H1 (cell line): Measurements from ENCODE around the gene NFIX. TPM values are rescaled to one million over a fixed set of nuclear protein-coding genes. Genes with fewer than 3 reads are reported as not detected.

Source experiments
- CTCF ChIA-PET: fragments of 300-600 bp; sonication (Branson Sonifier 250); formaldehyde crosslinking; loops from one replicate; lab custom pipeline; 2021; ENCODE audit not compliant: partially characterized antibody; lab: Charles Lee
- POLR2A ChIA-PET: fragments of 300-600 bp; sonication (Branson Sonifier 250); formaldehyde crosslinking; loops from one replicate; lab custom pipeline; 2021; ENCODE audit warnings: inconsistent platforms; ENCODE audit not compliant: partially characterized antibody; lab: Charles Lee
- DNase-seq, 2 experiments: peaks; one replicate each; pipeline versions ENCODE4 v3.0.0 to v3.0.0-alpha.2; 2010 to 2022; ENCODE audit warnings: low spot score in 2 of 2, low read depth in 1 of 2, mixed read lengths in 1 of 2
- FAIRE-seq: peaks from 2 replicates; lab custom pipeline; 2011; peaks lifted over from hg19 to GRCh38; lab: Jason Lieb, UNC
- H2AFZ ChIP-seq: 2 replicates; pipeline ENCODE4 v1.8.1; 2012; ENCODE audit warnings: low read length, inconsistent platforms
- H2AK5ac ChIP-seq: 2 replicates; pipeline ENCODE4 v1.6.1; 2013; ENCODE audit warnings: low read depth, low read length
- H2BK120ac ChIP-seq: replicated peaks from 2 replicates; pipeline ENCODE3; 2013; ENCODE audit warnings: low read depth, low read length, inconsistent platforms
- H2BK12ac ChIP-seq: 2 replicates; pipeline ENCODE4 v1.6.1; 2013; ENCODE audit warnings: low read depth, low read length
- H2BK15ac ChIP-seq: 2 replicates; pipeline ENCODE4 v1.6.1; 2013; ENCODE audit warnings: low read length
- H2BK20ac ChIP-seq: 2 replicates; pipeline ENCODE4 v1.6.1; 2013; ENCODE audit warnings: low read length
- H2BK5ac ChIP-seq: 2 replicates; pipeline ENCODE4 v1.6.1; 2013; ENCODE audit warnings: low read depth, low read length
- H3K14ac ChIP-seq: 2 replicates; pipeline ENCODE4 v1.6.1; 2013; ENCODE audit warnings: inconsistent platforms; ENCODE audit not compliant: insufficient read length
- H3K18ac ChIP-seq: 2 replicates; pipeline ENCODE4 v1.6.1; 2013; ENCODE audit warnings: low read length; ENCODE audit errors: extremely low read depth
- H3K23ac ChIP-seq: 2 replicates; pipeline ENCODE4 v1.6.1; 2013; ENCODE audit warnings: inconsistent platforms; ENCODE audit not compliant: insufficient read length
- H3K23me2 ChIP-seq: 2 replicates; pipeline ENCODE4 v1.6.1; 2013; ENCODE audit warnings: low read depth, low read length
- H3K27ac ChIP-seq: 2 replicates; pipeline ENCODE4 v1.6.1; 2011; ENCODE audit warnings: low read depth, low read length, inconsistent platforms
- H3K27me3 ChIP-seq, 4 experiments: replicated peaks in 1 of 4; 1 replicate in 1 of 4; 2 replicates in 3 of 4; pipeline versions ENCODE4 v1.6.1 to v1.8.1; 2011 to 2013; ENCODE audit warnings: low read length in 3 of 4, mild to moderate bottlenecking in 3 of 4, inconsistent platforms in 2 of 4, mixed read lengths in 2 of 4, moderate library complexity in 1 of 4; ENCODE audit not compliant: control insufficient read depth in 3 of 4, insufficient read depth in 3 of 4; ENCODE audit errors: extremely low read depth in 1 of 4
- H3K36me3 ChIP-seq, 4 experiments: 2 replicates each; pipeline versions ENCODE4 v1.6.1 to v1.8.1; 2011 to 2013; ENCODE audit warnings: mild to moderate bottlenecking in 4 of 4, low read length in 3 of 4, moderate library complexity in 2 of 4, control low read depth in 1 of 4, inconsistent platforms in 1 of 4; ENCODE audit not compliant: insufficient read depth in 4 of 4, control insufficient read depth in 2 of 4
- H3K4ac ChIP-seq: replicated peaks from 2 replicates; pipeline ENCODE3; 2013; ENCODE audit warnings: low read length, low read depth, mixed read lengths, inconsistent platforms; ENCODE audit not compliant: insufficient read length
- H3K4me1 ChIP-seq, 4 experiments: replicated peaks in 1 of 4; 1 replicate in 1 of 4; 2 replicates in 3 of 4; pipeline versions ENCODE4 v1.6.1 to v1.8.1; 2011 to 2013; ENCODE audit warnings: low read length in 3 of 4, inconsistent platforms in 2 of 4, mixed read lengths in 1 of 4; ENCODE audit not compliant: insufficient read depth in 4 of 4, control insufficient read depth in 3 of 4
- H3K4me2 ChIP-seq, 2 experiments: 2 replicates each; pipeline versions ENCODE4 v1.6.1 to v1.8.1; 2011 to 2013; ENCODE audit warnings: low read depth in 2 of 2, low read length in 2 of 2, control low read depth in 1 of 2, inconsistent platforms in 1 of 2, mild to moderate bottlenecking in 1 of 2; ENCODE audit not compliant: insufficient read depth in 1 of 2
- H3K4me3 ChIP-seq, 4 experiments: fragments of 200-600, 300-600 bp in 1 of 4; sonication (generic), shearing (Covaris generic), sonication (Bioruptor Twin) in 1 of 4; 2 replicates each; pipeline versions ENCODE4 v1.5.1 to v1.8.1; 2011 to 2016; ENCODE audit warnings: low read length in 4 of 4, low read depth in 3 of 4, control low read depth in 2 of 4, inconsistent platforms in 2 of 4, mild to moderate bottlenecking in 2 of 4, mixed read lengths in 1 of 4, moderate library complexity in 1 of 4; ENCODE audit not compliant: insufficient read depth in 2 of 4; ENCODE audit errors: extremely low read depth in 1 of 4
- H3K56ac ChIP-seq: replicated peaks from 2 replicates; pipeline ENCODE3; 2013; ENCODE audit warnings: low read depth, mild to moderate bottlenecking, mixed read lengths, low read length, inconsistent platforms; ENCODE audit not compliant: insufficient read length
- H3K79me1 ChIP-seq: 2 replicates; pipeline ENCODE4 v1.6.1; 2013; ENCODE audit warnings: low read depth, low read length, control low read depth
- H3K79me2 ChIP-seq, 2 experiments: 2 replicates each; pipeline versions ENCODE4 v1.6.1 to v1.8.1; 2012 to 2013; ENCODE audit warnings: low read length in 2 of 2, mild to moderate bottlenecking in 2 of 2, inconsistent platforms in 1 of 2; ENCODE audit not compliant: insufficient read depth in 2 of 2, control insufficient read depth in 1 of 2
- H3K9ac ChIP-seq, 4 experiments: replicated peaks in 1 of 4; 1 replicate in 1 of 4; 2 replicates in 3 of 4; pipeline versions ENCODE4 v1.6.1 to v1.8.1; 2011 to 2013; ENCODE audit warnings: low read depth in 3 of 4, low read length in 3 of 4, control low read depth in 2 of 4, mild to moderate bottlenecking in 2 of 4, moderate library complexity in 2 of 4, inconsistent platforms in 1 of 4; ENCODE audit errors: extremely low read depth in 1 of 4
- H3K9me3 ChIP-seq, 2 experiments: 2 replicates each; pipeline versions ENCODE4 v1.6.1 to v1.8.1; 2012 to 2013; ENCODE audit warnings: mild to moderate bottlenecking in 2 of 2, moderate library complexity in 2 of 2, control low read depth in 1 of 2, inconsistent platforms in 1 of 2, low read depth in 1 of 2, low read length in 1 of 2, mixed read lengths in 1 of 2; ENCODE audit not compliant: insufficient read depth in 2 of 2
- H4K20me1 ChIP-seq, 2 experiments: replicated peaks in 1 of 2; 2 replicates each; pipeline versions ENCODE3 to v1.8.1; 2011 to 2013; ENCODE audit warnings: inconsistent platforms in 2 of 2, low read length in 2 of 2, mild to moderate bottlenecking in 1 of 2; ENCODE audit not compliant: insufficient read depth in 2 of 2, control insufficient read depth in 1 of 2
- H4K5ac ChIP-seq: 2 replicates; pipeline ENCODE4 v1.6.1; 2013; ENCODE audit warnings: low read length, low read depth, mixed read lengths, inconsistent platforms; ENCODE audit not compliant: insufficient read length
- H4K8ac ChIP-seq: 2 replicates; pipeline ENCODE4 v1.8.0; 2013; ENCODE audit warnings: mild to moderate bottlenecking, moderate library complexity, low read length, inconsistent platforms; ENCODE audit not compliant: insufficient read depth; ENCODE audit errors: extremely low read depth
- H4K91ac ChIP-seq: replicated peaks from 2 replicates; pipeline ENCODE3; 2013; ENCODE audit warnings: low read length, mixed read lengths, inconsistent platforms; ENCODE audit not compliant: insufficient read length
- ASH2L ChIP-seq: fragments of 200-600, 300-600 bp; sonication (generic); IDR thresholded peaks from one replicate; pipeline ENCODE4 v1.7.1; 2017; ENCODE audit warnings: low read length
- BCL11A ChIP-seq, 2 experiments: IDR thresholded peaks; one replicate each; pipeline ENCODE4 v1.6.1; 2011; ENCODE audit warnings: low read depth in 2 of 2, low read length in 2 of 2, mild to moderate bottlenecking in 2 of 2
- HDAC2 ChIP-seq, 2 experiments: fragments of 300-600 bp in 1 of 2; sonication (generic) in 1 of 2; IDR thresholded peaks; 2 replicates each; pipeline ENCODE4 v1.6.1; 2011 to 2012; ENCODE audit warnings: low read depth in 2 of 2, low read length in 2 of 2, mild to moderate bottlenecking in 2 of 2, moderate library complexity in 2 of 2, borderline replicate concordance in 1 of 2, inconsistent platforms in 1 of 2
- KDM5A ChIP-seq: fragments of 200-600 bp; IDR thresholded peaks from 2 replicates; pipeline ENCODE4 v1.7.1; 2012; ENCODE audit warnings: mild to moderate bottlenecking, low read length, inconsistent platforms, mixed read lengths
- NANOG ChIP-seq: IDR thresholded peaks from 2 replicates; pipeline ENCODE4 v1.6.1; 2011; ENCODE audit warnings: low read length, low read depth, mild to moderate bottlenecking, inconsistent platforms; ENCODE audit not compliant: insufficient read depth, poor library complexity, severe bottlenecking
- POLR2A ChIP-seq, 2 experiments: IDR thresholded peaks; 1 replicate in 1 of 2; 2 replicates in 1 of 2; pipeline ENCODE4 v1.6.1; 2011; ENCODE audit warnings: low read depth in 2 of 2, low read length in 2 of 2, mild to moderate bottlenecking in 2 of 2; ENCODE audit errors: control extremely low read depth in 1 of 2
- RFX5 ChIP-seq: IDR thresholded peaks from 2 replicates; pipeline ENCODE4 v1.6.1; 2011; ENCODE audit warnings: low read depth, low read length, improper control_type of control experiment, borderline replicate concordance
- SIX5 ChIP-seq: IDR thresholded peaks from 2 replicates; pipeline ENCODE4 v1.6.1; 2011; ENCODE audit warnings: mild to moderate bottlenecking, low read depth, low read length
- SP2 ChIP-seq: IDR thresholded peaks from 2 replicates; pipeline ENCODE4 v1.6.1; 2012; ENCODE audit warnings: mild to moderate bottlenecking, low read length, inconsistent platforms
- TAF1 ChIP-seq: IDR thresholded peaks from 2 replicates; pipeline ENCODE4 v1.6.1; 2011; ENCODE audit warnings: mild to moderate bottlenecking, low read depth, low read length
- TAF7 ChIP-seq: optimal IDR thresholded peaks from 2 replicates; pipeline ENCODE3; 2011; ENCODE audit warnings: low read depth, mild to moderate bottlenecking, inconsistent platforms, low read length, moderate library complexity, borderline replicate concordance
- YY1 ChIP-seq: IDR thresholded peaks from 2 replicates; pipeline ENCODE4 v1.6.1; 2011; ENCODE audit warnings: low read depth, mild to moderate bottlenecking, low read length
- WGBS, 2 experiments: shearing (Covaris generic) in 1 of 2; methylation state at CpG; one replicate each; pipeline versions ENCODE4 v1.1.6 to v1.1.7; 2013 to 2015; ENCODE audit warnings: low lambda C conversion rate in 2 of 2, mixed read lengths in 2 of 2, inconsistent platforms in 1 of 2, low coverage in 1 of 2, missing lambda C conversion rate in 1 of 2; ENCODE audit not compliant: insufficient replicate concordance in 2 of 2, insufficient coverage in 1 of 2, insufficient read length in 1 of 2; ENCODE audit errors: extremely low coverage in 1 of 2, missing lambda C conversion rate in 1 of 2; 5-methylcytosine and 5-hydroxymethylcytosine counted together
- polyA plus RNA-seq, 7 experiments: library from polyadenylated mRNA; depleted of rRNA in 3 of 7; stranded (reverse) in 5 of 7; unstranded in 2 of 7; fragments of >200 nt in 5 of 7; fragments of 200-250 nt in 2 of 7; gene quantifications; 1 replicate in 5 of 7; 2 replicates in 1 of 7; 4 replicates in 1 of 7; pipeline versions ENCODE4 v1.2.1 to v1.2.3, GENCODE V29; 2011 to 2013; ENCODE audit warnings: missing spikeins in 2 of 7, mixed read lengths in 2 of 7
- total RNA-seq: library from RNA; stranded (reverse); fragmentation: NEBNext Ultra II Directional; extraction: Animal tissue kit (Norgen Biotek cat#: 25700); gene quantifications from 2 replicates; pipeline ENCODE4 v1.2.1, GENCODE V29; 2021
- TF ChIP-seq, protein P1 (sequence below): IDR thresholded peaks from 2 replicates; pipeline ENCODE4 v1.6.1; 2012; ENCODE audit warnings: low read length, inconsistent platforms

Gene NFIX
- total and polyA plus RNA-seq, 2 of the 8 experiments (the other 6 are each of a cell fraction or from before 2014, with no cell fraction given), result 0.03 to 0.20 TPM

DNA sequence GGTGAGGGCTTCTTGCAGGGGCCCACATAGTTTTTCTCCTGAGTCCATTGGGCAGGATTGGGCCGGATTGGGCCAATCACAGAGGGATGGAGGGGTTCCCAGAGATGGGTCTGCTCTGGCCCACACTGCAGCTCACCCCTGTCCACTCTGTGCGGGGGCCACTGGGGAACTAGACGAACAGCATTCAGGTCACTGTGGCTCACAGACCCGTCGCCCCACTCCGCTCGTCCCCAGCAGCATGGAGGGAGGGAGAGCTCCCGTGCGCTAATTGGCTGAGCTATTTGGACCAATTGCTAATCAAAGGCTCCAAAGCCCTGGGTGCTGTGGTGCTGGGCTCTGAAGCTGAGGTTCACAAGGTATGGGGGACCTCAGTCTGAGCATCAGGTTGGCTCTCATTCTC, 134.1 kb downstream of the NFIX start:
- Histone ChIP-seq H3K9ac (no peak overlapping the region), H3K79me2 (peaks cover 25 to 96% of the 10 kb centered on the region in 2 experiments), H2BK120ac (no peak overlapping the region), H3K23ac (no peak overlapping the region), H3K27me3 (no peaks in the 10 kb centered on the region), H2AK5ac (no peak overlapping the region), H3K4me2 (no peak overlapping the region), H3K79me1 (peaks cover 37% of the 10 kb centered on the region), H2BK12ac (no peak overlapping the region), H4K91ac (no peak overlapping the region), H2BK15ac (no peak overlapping the region), H3K27ac (no peak overlapping the region), H4K8ac (no peak overlapping the region), H3K14ac (no peak overlapping the region), H2BK5ac (no peak overlapping the region), H3K56ac (no peak overlapping the region), H3K4me1 (peaks cover 0 to 2% (median 0%) of the 10 kb centered on the region in 4 experiments; a peak in 1 of 7 replicates), H3K4me3 (no peak overlapping the region), H3K4ac (no peak overlapping the region), H3K9me3 (no peaks in the 10 kb centered on the region), H3K18ac (no peak overlapping the region), H3K23me2 (no peaks in the 10 kb centered on the region), H4K20me1 (peaks cover 40 to 58% of the 10 kb centered on the region in 2 experiments), H4K5ac (no peak overlapping the region), H3K36me3 (peaks cover 0 to 11% (median 4%) of the 10 kb centered on the region in 4 experiments; a peak in 5 of 8 replicates), H2BK20ac (no peak overlapping the region), H2AFZ (no peak overlapping the region)
- DNase-seq, result no peak
- ChIA-PET CTCF (interaction anchor here (1.1 to 3.2 kb wide), 6 partner anchors 9 to 152 kb away, joined by 3 to 9 read pairs (median 4); no protein-coding TSS in a partner anchor), POLR2A (interaction anchor here (0.9 to 14.8 kb wide), 11 partner anchors 9 to 33 kb away, joined by 3 to 228 read pairs (median 4); partner anchors contain the start of genes IER2, LYL1, NACC1 and STX10)
- FAIRE-seq, result no peak
- 93% methylated on average over 9 of the region's 9 CpGs; no CpG with 5 or more reads in 1 of the 2 experiments for WGBS, 2 experiments
- TF ChIP-seq YY1 (no peak), SP2 (no peak), HDAC2 (IDR thresholded peaks at IDR 0.05; ENCODE audit: borderline replicate concordance in 1 of 2, low read depth in 2 of 2, low read length in 2 of 2) (no peak), POLR2A (IDR thresholded peaks at IDR 0.05; ENCODE audit: control extremely low read depth in 1 of 2, low read depth in 2 of 2, low read length in 2 of 2) (no peak), TAF7 (no peak), NANOG (no peak), KDM5A (no peak), RFX5 (no peak), SIX5 (no peak), TAF1 (no peak), BCL11A (IDR thresholded peaks at IDR 0.05; ENCODE audit: low read depth in 2 of 2, low read length in 2 of 2) (no peak), ASH2L (no peak)
- TF ChIP-seq, protein P1, sequence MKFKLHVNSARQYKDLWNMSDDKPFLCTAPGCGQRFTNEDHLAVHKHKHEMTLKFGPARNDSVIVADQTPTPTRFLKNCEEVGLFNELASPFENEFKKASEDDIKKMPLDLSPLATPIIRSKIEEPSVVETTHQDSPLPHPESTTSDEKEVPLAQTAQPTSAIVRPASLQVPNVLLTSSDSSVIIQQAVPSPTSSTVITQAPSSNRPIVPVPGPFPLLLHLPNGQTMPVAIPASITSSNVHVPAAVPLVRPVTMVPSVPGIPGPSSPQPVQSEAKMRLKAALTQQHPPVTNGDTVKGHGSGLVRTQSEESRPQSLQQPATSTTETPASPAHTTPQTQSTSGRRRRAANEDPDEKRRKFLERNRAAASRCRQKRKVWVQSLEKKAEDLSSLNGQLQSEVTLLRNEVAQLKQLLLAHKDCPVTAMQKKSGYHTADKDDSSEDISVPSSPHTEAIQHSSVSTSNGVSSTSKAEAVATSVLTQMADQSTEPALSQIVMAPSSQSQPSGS, result no peak
